ENCODE results near the gene PPP2R5C.

PPP2R5C gene

GRCh38 chr14:101854366-101854765 is 92.9 kb downstream of the PPP2R5C start:
- no peaks in the 10 kb centered on the region for H3K27me3 ChIP-seq (ENCODE audit: insufficient read depth, low read length, poor library complexity)
- no peak overlapping the region for H3K4me3 ChIP-seq (ENCODE audit: low read depth in 1 of 2, low read length in 2 of 2)
- no peak overlapping the region for H3K9ac ChIP-seq (ENCODE audit: low read depth, low read length)
- H3K27ac ChIP-seq (ENCODE audit: low read length): peak overlapping the region; percentile 40
- no peak overlapping the region for H3K4me2 ChIP-seq (ENCODE audit: insufficient read depth, low read length)
- no peaks in the 10 kb centered on the region for H3K9me3 ChIP-seq (ENCODE audit: insufficient read depth, low read length, severe bottlenecking)
- peak; percentile 38 for DNase-seq
- peaks cover 96% of the 10 kb centered on the region for H3K79me2 ChIP-seq (ENCODE audit: insufficient read depth, low read length)
- peaks cover 43% of the 10 kb centered on the region for H3K36me3 ChIP-seq (ENCODE audit: insufficient read depth, low read length)
- no peak for TF ChIP-seq EZH2 (IDR thresholded peaks at IDR 0.05; ENCODE audit: borderline replicate concordance, low read depth, low read length, severe bottlenecking)
- TF ChIP-seq, protein P1, sequence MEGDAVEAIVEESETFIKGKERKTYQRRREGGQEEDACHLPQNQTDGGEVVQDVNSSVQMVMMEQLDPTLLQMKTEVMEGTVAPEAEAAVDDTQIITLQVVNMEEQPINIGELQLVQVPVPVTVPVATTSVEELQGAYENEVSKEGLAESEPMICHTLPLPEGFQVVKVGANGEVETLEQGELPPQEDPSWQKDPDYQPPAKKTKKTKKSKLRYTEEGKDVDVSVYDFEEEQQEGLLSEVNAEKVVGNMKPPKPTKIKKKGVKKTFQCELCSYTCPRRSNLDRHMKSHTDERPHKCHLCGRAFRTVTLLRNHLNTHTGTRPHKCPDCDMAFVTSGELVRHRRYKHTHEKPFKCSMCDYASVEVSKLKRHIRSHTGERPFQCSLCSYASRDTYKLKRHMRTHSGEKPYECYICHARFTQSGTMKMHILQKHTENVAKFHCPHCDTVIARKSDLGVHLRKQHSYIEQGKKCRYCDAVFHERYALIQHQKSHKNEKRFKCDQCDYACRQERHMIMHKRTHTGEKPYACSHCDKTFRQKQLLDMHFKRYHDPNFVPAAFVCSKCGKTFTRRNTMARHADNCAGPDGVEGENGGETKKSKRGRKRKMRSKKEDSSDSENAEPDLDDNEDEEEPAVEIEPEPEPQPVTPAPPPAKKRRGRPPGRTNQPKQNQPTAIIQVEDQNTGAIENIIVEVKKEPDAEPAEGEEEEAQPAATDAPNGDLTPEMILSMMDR (IDR thresholded peaks at IDR 0.05; ENCODE audit: borderline replicate concordance, extremely low read depth, low read length, poor library complexity, severe bottlenecking): no peak
- H4K20me1 ChIP-seq (ENCODE audit: insufficient read depth, low read length): peaks cover 57% of the 10 kb centered on the region
- ATAC-seq (ENCODE audit: insufficient read depth, low read depth): peak; percentile 89
- no peak overlapping the region for H2AFZ ChIP-seq (ENCODE audit: low read depth, low read length)
- H3K4me1 ChIP-seq (ENCODE audit: insufficient read depth, low read length): peaks cover 13% of the 10 kb centered on the region

- TF ChIP-seq, protein P1 (IDR thresholded peaks at IDR 0.05; ENCODE audit: borderline replicate concordance, extremely low read depth, low read length, poor library complexity, severe bottlenecking): no peak
- no peak for TF ChIP-seq EZH2 (IDR thresholded peaks at IDR 0.05; ENCODE audit: borderline replicate concordance, low read depth, low read length, severe bottlenecking)
These were observed 94.4 kb downstream of the PPP2R5C start for GRCh38 chr14:101855958-101856357.

DNA sequence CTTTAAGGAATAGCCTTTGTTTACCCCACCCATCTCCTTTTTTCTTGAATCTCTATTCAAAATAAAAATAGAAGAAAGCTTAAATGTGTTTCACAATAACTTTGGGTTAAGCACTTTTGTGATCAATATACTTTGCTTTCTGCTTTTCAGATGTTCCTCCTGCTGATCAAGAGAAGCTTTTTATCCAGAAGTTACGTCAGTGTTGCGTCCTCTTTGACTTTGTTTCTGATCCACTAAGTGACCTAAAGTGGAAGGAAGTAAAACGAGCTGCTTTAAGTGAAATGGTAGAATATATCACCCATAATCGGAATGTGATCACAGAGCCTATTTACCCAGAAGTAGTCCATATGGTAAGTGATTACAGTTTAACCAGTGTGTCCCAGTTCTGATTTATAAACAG is 95.0 kb downstream of the PPP2R5C start:
- peaks cover 96% of the 10 kb centered on the region for H3K79me2 ChIP-seq (ENCODE audit: insufficient read depth, low read length)
- H3K4me1 ChIP-seq (ENCODE audit: insufficient read depth, low read length): peaks cover 13% of the 10 kb centered on the region
- H4K20me1 ChIP-seq (ENCODE audit: insufficient read depth, low read length): peaks cover 52% of the 10 kb centered on the region

More at GRCh38 chr14:101855958-101856357, 94.4 kb downstream of the PPP2R5C start:
- Histone ChIP-seq H3K4me3 (ENCODE audit: low read depth in 1 of 2, low read length in 2 of 2) (no peak overlapping the region), H3K27ac (ENCODE audit: low read length) (peak overlapping the region; percentile 42), H3K9ac (ENCODE audit: low read depth, low read length) (no peak overlapping the region), H3K4me1 (ENCODE audit: insufficient read depth, low read length) (peaks cover 13% of the 10 kb centered on the region), H3K27me3 (ENCODE audit: insufficient read depth, low read length, poor library complexity) (no peaks in the 10 kb centered on the region), H3K36me3 (ENCODE audit: insufficient read depth, low read length) (peaks cover 57% of the 10 kb centered on the region), H2AFZ (ENCODE audit: low read depth, low read length) (no peak overlapping the region), H3K9me3 (ENCODE audit: insufficient read depth, low read length, severe bottlenecking) (no peaks in the 10 kb centered on the region), H4K20me1 (ENCODE audit: insufficient read depth, low read length) (peaks cover 52% of the 10 kb centered on the region), H3K79me2 (ENCODE audit: insufficient read depth, low read length) (peaks cover 96% of the 10 kb centered on the region), H3K4me2 (ENCODE audit: insufficient read depth, low read length) (no peak overlapping the region)
- DNase-seq (no peak), ATAC-seq (ENCODE audit: insufficient read depth, low read depth) (no peak)

More for the DNA sequence above, 95.0 kb downstream of the PPP2R5C start:
- TF ChIP-seq EZH2 (IDR thresholded peaks at IDR 0.05; ENCODE audit: borderline replicate concordance, low read depth, low read length, severe bottlenecking): no peak
- TF ChIP-seq, protein P1 (IDR thresholded peaks at IDR 0.05; ENCODE audit: borderline replicate concordance, extremely low read depth, low read length, poor library complexity, severe bottlenecking): no peak
- H3K9ac ChIP-seq (ENCODE audit: low read depth, low read length): no peak overlapping the region
- H3K27me3 ChIP-seq (ENCODE audit: insufficient read depth, low read length, poor library complexity): no peaks in the 10 kb centered on the region
- H3K9me3 ChIP-seq (ENCODE audit: insufficient read depth, low read length, severe bottlenecking): no peaks in the 10 kb centered on the region
- DNase-seq (no peak), ATAC-seq (ENCODE audit: insufficient read depth, low read depth) (no peak)
- H3K27ac ChIP-seq (ENCODE audit: low read length): 0 out of 2 replicates have a peak overlapping the region, but pooled peaks have one; percentile 15
- H3K4me2 ChIP-seq (ENCODE audit: insufficient read depth, low read length): no peak overlapping the region
- peaks cover 62% of the 10 kb centered on the region for H3K36me3 ChIP-seq (ENCODE audit: insufficient read depth, low read length)
- no peak overlapping the region for H3K4me3 ChIP-seq (ENCODE audit: low read depth in 1 of 2, low read length in 2 of 2)
- no peak overlapping the region for H2AFZ ChIP-seq (ENCODE audit: low read depth, low read length)

All from DND-41 (cell line).